H9 (cell line): Measurements from ENCODE around the gene LRRC38. TPM values are rescaled to one million over a fixed set of nuclear protein-coding genes. Genes with fewer than 3 reads are reported as not detected.

Source experiments
- DNase-seq: peaks from one replicate; pipeline ENCODE4 v3.0.0-alpha.2; 2017
- H2AFZ ChIP-seq: one replicate; pipeline ENCODE4 v1.6.1; 2013; ENCODE audit warnings: mild to moderate bottlenecking, low read length, control low read depth, moderate library complexity
- H2AK5ac ChIP-seq: 2 replicates; pipeline ENCODE4 v1.6.1; 2013; ENCODE audit warnings: low read length, control low read depth, mixed read lengths; ENCODE audit not compliant: insufficient read length
- H2BK120ac ChIP-seq: one replicate; pipeline ENCODE4 v1.6.1; 2013; ENCODE audit warnings: low read depth, mild to moderate bottlenecking, low read length, control low read depth, inconsistent platforms; ENCODE audit not compliant: poor library complexity, severe bottlenecking
- H2BK12ac ChIP-seq: 2 replicates; pipeline ENCODE4 v1.6.1; 2013; ENCODE audit warnings: low read length, control low read depth, mixed read lengths, low read depth; ENCODE audit not compliant: insufficient read length
- H2BK15ac ChIP-seq: 2 replicates; pipeline ENCODE4 v1.6.1; 2013; ENCODE audit warnings: low read depth, low read length, control low read depth
- H2BK20ac ChIP-seq: one replicate; pipeline ENCODE4 v1.6.1; 2013; ENCODE audit warnings: low read depth, mild to moderate bottlenecking, low read length, control low read depth, inconsistent platforms; ENCODE audit not compliant: poor library complexity, severe bottlenecking
- H2BK5ac ChIP-seq: 2 replicates; pipeline ENCODE4 v1.6.1; 2013; ENCODE audit warnings: low read length, control low read depth, mixed read lengths; ENCODE audit not compliant: insufficient read length
- H3K14ac ChIP-seq: 2 replicates; pipeline ENCODE4 v1.6.1; 2013; ENCODE audit warnings: low read length, control low read depth; ENCODE audit not compliant: insufficient read depth
- H3K18ac ChIP-seq: 2 replicates; pipeline ENCODE4 v1.6.1; 2013; ENCODE audit warnings: low read depth, mild to moderate bottlenecking, mixed read lengths, low read length, control low read depth; ENCODE audit not compliant: insufficient read length
- H3K23ac ChIP-seq: 2 replicates; pipeline ENCODE4 v1.6.1; 2013; ENCODE audit warnings: low read length, control low read depth, mixed read lengths, low read depth; ENCODE audit not compliant: insufficient read length
- H3K23me2 ChIP-seq: 2 replicates; pipeline ENCODE4 v1.6.1; 2013; ENCODE audit warnings: low read depth, mild to moderate bottlenecking, mixed read lengths, low read length, control low read depth; ENCODE audit not compliant: insufficient read length, poor library complexity, severe bottlenecking
- H3K27ac ChIP-seq: 2 replicates; pipeline ENCODE4 v1.5.1; 2013; ENCODE audit warnings: low read length, control low read depth, mixed read lengths, low read depth; ENCODE audit not compliant: insufficient read length
- H3K27me3 ChIP-seq: 2 replicates; pipeline ENCODE4 v1.6.1; 2013; ENCODE audit warnings: low read length, control low read depth, inconsistent platforms; ENCODE audit not compliant: insufficient read depth
- H3K4ac ChIP-seq: 2 replicates; pipeline ENCODE4 v1.6.1; 2013; ENCODE audit warnings: low read depth, mild to moderate bottlenecking, control low read depth, inconsistent platforms, low read length, moderate library complexity
- H3K4me1 ChIP-seq: 2 replicates; pipeline ENCODE4 v1.6.1; 2013; ENCODE audit warnings: low read length, control low read depth, inconsistent platforms; ENCODE audit not compliant: insufficient read depth
- H3K4me2 ChIP-seq: 2 replicates; pipeline ENCODE4 v1.6.1; 2013; ENCODE audit warnings: low read length, control low read depth, mixed read lengths; ENCODE audit not compliant: insufficient read length, insufficient read depth
- H3K56ac ChIP-seq: 2 replicates; pipeline ENCODE4 v1.6.1; 2013; ENCODE audit warnings: low read depth, mild to moderate bottlenecking, mixed read lengths, low read length, control low read depth; ENCODE audit not compliant: insufficient read length
- H3K79me1 ChIP-seq: 2 replicates; pipeline ENCODE4 v1.6.1; 2013; ENCODE audit warnings: low read depth, mild to moderate bottlenecking, moderate library complexity, low read length, control low read depth, inconsistent platforms; ENCODE audit not compliant: insufficient read depth, poor library complexity, severe bottlenecking
- H3K79me2 ChIP-seq: 2 replicates; pipeline ENCODE4 v1.6.1; 2013; ENCODE audit warnings: low read length, control low read depth, inconsistent platforms; ENCODE audit not compliant: insufficient read depth
- H3K9ac ChIP-seq: 2 replicates; pipeline ENCODE4 v1.6.1; 2013; ENCODE audit warnings: low read length, control low read depth, mixed read lengths; ENCODE audit not compliant: insufficient read length; ENCODE audit errors: extremely low read depth
- H3K9me3 ChIP-seq: one replicate; pipeline ENCODE4 v1.6.1; 2013; ENCODE audit warnings: low read depth, low read length, inconsistent platforms; ENCODE audit not compliant: control insufficient read depth
- H3T11ph ChIP-seq: one replicate; pipeline ENCODE4 v1.6.1; 2013; ENCODE audit warnings: mild to moderate bottlenecking, low read length, control low read depth, inconsistent platforms
- H4K20me1 ChIP-seq: one replicate; pipeline ENCODE4 v1.6.1; 2013; ENCODE audit not compliant: control insufficient read depth, insufficient read length, insufficient read depth
- H4K5ac ChIP-seq: 2 replicates; pipeline ENCODE4 v1.6.1; 2013; ENCODE audit warnings: low read depth, mild to moderate bottlenecking, mixed read lengths, low read length, control low read depth; ENCODE audit not compliant: insufficient read length
- H4K8ac ChIP-seq: replicated peaks from 2 replicates; pipeline ENCODE4 v1.6.1; 2013; ENCODE audit warnings: low read length, control low read depth, mixed read lengths, low read depth; ENCODE audit not compliant: insufficient read length
- H4K91ac ChIP-seq: 2 replicates; pipeline ENCODE4 v1.6.1; 2013; ENCODE audit warnings: low read depth, mild to moderate bottlenecking, moderate library complexity, mixed read lengths, low read length, control low read depth; ENCODE audit not compliant: insufficient read length
- H3K27ac Mint-ChIP-seq, 3 experiments: 2 replicates in 2 of 3; 3 replicates in 1 of 3; pipeline ENCODE4 v1.8.0; 2020 to 2021; ENCODE audit warnings: mixed read lengths in 3 of 3, mild to moderate bottlenecking in 1 of 3, moderate library complexity in 1 of 3
- H3K27me3 Mint-ChIP-seq: 2 replicates; pipeline ENCODE4 v1.8.0; 2021; ENCODE audit warnings: low read depth, mild to moderate bottlenecking, moderate library complexity, mixed read lengths
- H3K36me3 Mint-ChIP-seq, 3 experiments: 2 replicates in 2 of 3; 3 replicates in 1 of 3; pipeline ENCODE4 v1.8.0; 2020 to 2021; ENCODE audit warnings: low read depth in 3 of 3, mixed read lengths in 3 of 3; ENCODE audit not compliant: insufficient read depth in 1 of 3
- H3K4me1 Mint-ChIP-seq, 2 experiments: 2 replicates each; pipeline ENCODE4 v1.8.0; 2020; ENCODE audit warnings: mixed read lengths in 2 of 2
- H3K4me3 Mint-ChIP-seq, 2 experiments: 2 replicates in 1 of 2; 3 replicates in 1 of 2; pipeline ENCODE4 v1.8.0; 2020 to 2021; ENCODE audit warnings: mild to moderate bottlenecking in 2 of 2, mixed read lengths in 2 of 2, moderate library complexity in 1 of 2
- H3K9me3 Mint-ChIP-seq, 2 experiments: 2 replicates in 1 of 2; 3 replicates in 1 of 2; pipeline ENCODE4 v1.8.0; 2020; ENCODE audit warnings: mild to moderate bottlenecking in 2 of 2, mixed read lengths in 2 of 2, moderate library complexity in 1 of 2
- WGBS: extraction: QIAGEN DNeasy Blood & Tissue Kit; methylation state at CpG from one replicate; pipeline ENCODE4 v1.1.7; 2013; ENCODE audit warnings: missing lambda C conversion rate, low lambda C conversion rate, mixed read lengths; ENCODE audit not compliant: insufficient read length; ENCODE audit errors: extremely low coverage; 5-methylcytosine and 5-hydroxymethylcytosine counted together
- total RNA-seq: library from RNA; stranded (reverse); gene quantifications from 2 replicates; pipeline ENCODE4 v1.2.1, GENCODE V29; 2021
- TF ChIP-seq, protein P1 (sequence below): fragments of 200-600 bp; sonication (generic); conservative IDR thresholded peaks from 3 replicates; pipeline ENCODE4 v1.8.0; 2021; ENCODE audit warnings: antibody characterized with exemption, mild to moderate bottlenecking

The LRRC38 gene
- total RNA-seq, 1 experiment from 2014 or later = 0.72 TPM

DNA sequence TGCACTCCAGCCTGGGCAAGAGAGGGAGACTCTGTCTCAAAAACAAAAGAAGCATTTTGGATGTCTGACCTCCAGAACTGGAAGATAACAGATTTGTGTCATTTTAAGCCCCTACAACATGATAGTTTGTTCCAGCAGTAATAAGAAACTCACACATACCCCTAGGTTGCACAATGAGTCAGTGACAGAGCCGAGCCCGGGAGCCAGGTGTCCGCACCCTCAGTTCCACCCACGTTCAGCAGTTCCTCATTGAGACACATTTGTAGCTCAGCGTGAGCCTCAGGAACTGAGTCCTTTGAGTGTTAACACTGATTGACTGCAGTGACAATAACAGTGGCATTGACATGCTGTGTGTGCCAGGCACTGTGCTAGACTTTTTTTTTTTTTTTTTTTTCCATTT lies 19.8 kb downstream of the LRRC38 start:
- no peaks in the 10 kb centered on the region for H3K9me3 ChIP-seq
- H4K91ac ChIP-seq = no peak overlapping the region
- no peak overlapping the region for H2BK5ac ChIP-seq
- no peak overlapping the region for H3K23ac ChIP-seq
- TF ChIP-seq, protein P1, sequence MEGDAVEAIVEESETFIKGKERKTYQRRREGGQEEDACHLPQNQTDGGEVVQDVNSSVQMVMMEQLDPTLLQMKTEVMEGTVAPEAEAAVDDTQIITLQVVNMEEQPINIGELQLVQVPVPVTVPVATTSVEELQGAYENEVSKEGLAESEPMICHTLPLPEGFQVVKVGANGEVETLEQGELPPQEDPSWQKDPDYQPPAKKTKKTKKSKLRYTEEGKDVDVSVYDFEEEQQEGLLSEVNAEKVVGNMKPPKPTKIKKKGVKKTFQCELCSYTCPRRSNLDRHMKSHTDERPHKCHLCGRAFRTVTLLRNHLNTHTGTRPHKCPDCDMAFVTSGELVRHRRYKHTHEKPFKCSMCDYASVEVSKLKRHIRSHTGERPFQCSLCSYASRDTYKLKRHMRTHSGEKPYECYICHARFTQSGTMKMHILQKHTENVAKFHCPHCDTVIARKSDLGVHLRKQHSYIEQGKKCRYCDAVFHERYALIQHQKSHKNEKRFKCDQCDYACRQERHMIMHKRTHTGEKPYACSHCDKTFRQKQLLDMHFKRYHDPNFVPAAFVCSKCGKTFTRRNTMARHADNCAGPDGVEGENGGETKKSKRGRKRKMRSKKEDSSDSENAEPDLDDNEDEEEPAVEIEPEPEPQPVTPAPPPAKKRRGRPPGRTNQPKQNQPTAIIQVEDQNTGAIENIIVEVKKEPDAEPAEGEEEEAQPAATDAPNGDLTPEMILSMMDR = no peak
- Mint-ChIP-seq H3K36me3 (no peaks in the 10 kb centered on the region), H3K27ac (no peak overlapping the region), H3K4me1 (peaks cover 5% of the 10 kb centered on the region in 2 experiments), H3K4me3 (no peak overlapping the region), H3K27me3 (peaks cover 8% of the 10 kb centered on the region; the same call in 1 of the 2 replicates), H3K9me3 (peaks cover 0 to 2% of the 10 kb centered on the region in 2 experiments; a peak in 2 of 5 replicates)
- H4K5ac ChIP-seq = no peak overlapping the region
- no peak overlapping the region for H3K4me2 ChIP-seq
- no CpG with 5 or more reads among the region's 5 CpGs for WGBS
- no peak overlapping the region for H3K9ac ChIP-seq
- no peak for DNase-seq
- no peak overlapping the region for H3K4ac ChIP-seq
- no peaks in the 10 kb centered on the region for H3K27me3 ChIP-seq
- H4K8ac ChIP-seq = no peak overlapping the region
- H2AFZ ChIP-seq = no peak overlapping the region
- no peaks in the 10 kb centered on the region for H3K4me1 ChIP-seq
- no peak overlapping the region for H2AK5ac ChIP-seq
- no peaks in the 10 kb centered on the region for H3K23me2 ChIP-seq
- no peak overlapping the region for H3K56ac ChIP-seq
- no peak overlapping the region for H2BK12ac ChIP-seq
- H3K79me1 ChIP-seq = no peaks in the 10 kb centered on the region
- no peak overlapping the region for H2BK15ac ChIP-seq
- H3K14ac ChIP-seq = no peak overlapping the region; the same call in 1 of the 2 replicates
- no peak overlapping the region for H3T11ph ChIP-seq
- H3K27ac ChIP-seq = no peak overlapping the region
- H2BK20ac ChIP-seq = no peak overlapping the region
- H2BK120ac ChIP-seq = no peak overlapping the region
- H3K18ac ChIP-seq = no peak overlapping the region
- H4K20me1 ChIP-seq = no peaks in the 10 kb centered on the region
- H3K79me2 ChIP-seq = no peaks in the 10 kb centered on the region
